ENCODE measurements around the gene EHMT2. TPM values are rescaled to one million over a fixed set of nuclear protein-coding genes. Genes with fewer than 3 reads are reported as not detected.

The EHMT2 gene
- total and polyA plus RNA-seq, 2 of the 13 experiments (the other 11 are each of a cell fraction or from before 2014, with no cell fraction given): 55.2 to 69.2 TPM

GRCh38 chr6:31946370-31946885 is 48.9 kb upstream of the EHMT2 start (continued):
- TF ChIP-seq AHDC1 (CRISPR knock-in tag; IDR thresholded peaks at IDR 0.05; ENCODE audit: borderline replicate concordance) (no peak), ZGPAT (CRISPR knock-in tag; IDR thresholded peaks at IDR 0.05) (no peak), ZNF232 (CRISPR knock-in tag; IDR thresholded peaks at IDR 0.05; ENCODE audit: borderline replicate concordance) (no peak), DPF2 (CRISPR knock-in tag; IDR thresholded peaks at IDR 0.05; ENCODE audit: borderline replicate concordance, low read depth) (0 out of 2 replicates have a peak, but pooled peaks have one; percentile 2), FLYWCH1 (CRISPR knock-in tag; IDR thresholded peaks at IDR 0.05) (no peak), FOXJ3 (CRISPR knock-in tag; IDR thresholded peaks at IDR 0.05; ENCODE audit: borderline replicate concordance) (no peak), HIVEP1 (CRISPR knock-in tag; IDR thresholded peaks at IDR 0.05) (no peak; the same call in 1 of the 2 replicates), KDM2A (CRISPR knock-in tag; IDR thresholded peaks at IDR 0.05; ENCODE audit: borderline replicate concordance, low read depth) (no peak), SMAD3 (CRISPR knock-in tag; IDR thresholded peaks at IDR 0.05) (no peak), ISX (CRISPR knock-in tag; conservative IDR thresholded peaks at IDR 0.05) (no peak), MAF1 (CRISPR knock-in tag; IDR thresholded peaks at IDR 0.05; ENCODE audit: borderline replicate concordance) (no peak), EEA1 (CRISPR knock-in tag; IDR thresholded peaks at IDR 0.05; ENCODE audit: borderline replicate concordance) (0 out of 2 replicates have a peak, but pooled peaks have one; percentile 23), POLR2AphosphoS5 (IDR thresholded peaks at IDR 0.05; ENCODE audit: low read depth, low read length) (no peak), MLXIP (CRISPR knock-in tag; IDR thresholded peaks at IDR 0.05; ENCODE audit: borderline replicate concordance) (no peak), KAT8 (CRISPR knock-in tag; IDR thresholded peaks at IDR 0.05) (no peak), NCOA1 (CRISPR knock-in tag; IDR thresholded peaks at IDR 0.05) (peak; percentile 64; the same call in 1 of the 2 replicates), POLR2A (IDR thresholded peaks at IDR 0.05; ENCODE audit: insufficient read depth in 1 of 2, low read depth in 2 of 2, low read length in 2 of 2) (no peak), THAP9 (CRISPR knock-in tag; IDR thresholded peaks at IDR 0.05; ENCODE audit: borderline replicate concordance) (no peak)

Measured in HepG2 (cell line).